Stimulated activated CD4-positive, alpha-beta T cell treated with anti-CD3 and anti-CD28 coated beads, Interleukin-2, amount 100 ng/mL, for 4 hours (primary cell): ENCODE results near the gene MOB1B.
"Not testable (repeated sequence)": the region's sequence is repeated elsewhere in the genome, so short reads cannot be mapped to it uniquely, and the experiment has no call there.

Source experiments
- DNase-seq: peaks from one replicate; pipeline ENCODE4 v3.0.0-alpha.2; 2020; ENCODE audit warnings: low read depth

MOB1B gene

GRCh38 chr4:71009086-71009485 is 106.9 kb downstream of the MOB1B start:
- no peak for DNase-seq

- no peak for DNase-seq
Observed at GRCh38 chr4:71009890-71010588, 107.9 kb downstream of the MOB1B start.

GRCh38 chr4:71011451-71011850 is 109.3 kb downstream of the MOB1B start:
- no peak for DNase-seq

- DNase-seq: not testable (repeated sequence)
Observed at GRCh38 chr4:71017391-71017790, 115.2 kb downstream of the MOB1B start.

GRCh38 chr4:71020611-71021010 is 118.4 kb downstream of the MOB1B start:
- no peak for DNase-seq

GRCh38 chr4:71025654-71026053 is 123.5 kb downstream of the MOB1B start:
- no peak for DNase-seq

GRCh38 chr4:71026086-71026485 is 123.9 kb downstream of the MOB1B start:
- DNase-seq: no peak

GRCh38 chr4:71027611-71028010 is 125.4 kb downstream of the MOB1B start:
- DNase-seq: no peak

- DNase-seq: no peak
Observed at GRCh38 chr4:71029504-71029903, 127.3 kb downstream of the MOB1B start.

GRCh38 chr4:71032106-71032505 is 129.9 kb downstream of the MOB1B start:
- DNase-seq: not testable (repeated sequence)
